Cardiac fibroblast (primary cell): ENCODE data around the gene ABCA9.
"Not testable (repeated sequence)": the region's sequence is repeated elsewhere in the genome, so short reads cannot be mapped to it uniquely, and the experiment has no call there.

Experiments
- DNase-seq, 2 donors: peaks; one replicate each; pipeline versions ENCODE4 v3.0.0 to v3.0.0-alpha.2; 2010; ENCODE audit warnings: low read depth in 2 of 2
- H3K4me3 ChIP-seq, 2 donors: replicated peaks in 1 of 2; 1 replicate in 1 of 2; 2 replicates in 1 of 2; pipeline ENCODE4 v1.5.1; 2011; ENCODE audit warnings: low read depth in 2 of 2, low read length in 2 of 2, mild to moderate bottlenecking in 2 of 2, moderate library complexity in 1 of 2
- TF ChIP-seq, protein P1 (sequence below): IDR thresholded peaks from one replicate; pipeline ENCODE4 v1.5.1; 2011; ENCODE audit warnings: low read depth, mild to moderate bottlenecking, low read length, inconsistent platforms

Gene ABCA9

GRCh38 chr17:68953340-68953997 lies 107.3 kb downstream of the ABCA9 start:
- TF ChIP-seq, protein P1, sequence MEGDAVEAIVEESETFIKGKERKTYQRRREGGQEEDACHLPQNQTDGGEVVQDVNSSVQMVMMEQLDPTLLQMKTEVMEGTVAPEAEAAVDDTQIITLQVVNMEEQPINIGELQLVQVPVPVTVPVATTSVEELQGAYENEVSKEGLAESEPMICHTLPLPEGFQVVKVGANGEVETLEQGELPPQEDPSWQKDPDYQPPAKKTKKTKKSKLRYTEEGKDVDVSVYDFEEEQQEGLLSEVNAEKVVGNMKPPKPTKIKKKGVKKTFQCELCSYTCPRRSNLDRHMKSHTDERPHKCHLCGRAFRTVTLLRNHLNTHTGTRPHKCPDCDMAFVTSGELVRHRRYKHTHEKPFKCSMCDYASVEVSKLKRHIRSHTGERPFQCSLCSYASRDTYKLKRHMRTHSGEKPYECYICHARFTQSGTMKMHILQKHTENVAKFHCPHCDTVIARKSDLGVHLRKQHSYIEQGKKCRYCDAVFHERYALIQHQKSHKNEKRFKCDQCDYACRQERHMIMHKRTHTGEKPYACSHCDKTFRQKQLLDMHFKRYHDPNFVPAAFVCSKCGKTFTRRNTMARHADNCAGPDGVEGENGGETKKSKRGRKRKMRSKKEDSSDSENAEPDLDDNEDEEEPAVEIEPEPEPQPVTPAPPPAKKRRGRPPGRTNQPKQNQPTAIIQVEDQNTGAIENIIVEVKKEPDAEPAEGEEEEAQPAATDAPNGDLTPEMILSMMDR: no peak
- peak overlapping the region; percentile 11 to 41 for H3K4me3 ChIP-seq
- peak in 1 of 2 donors; percentile 24 for DNase-seq

DNA sequence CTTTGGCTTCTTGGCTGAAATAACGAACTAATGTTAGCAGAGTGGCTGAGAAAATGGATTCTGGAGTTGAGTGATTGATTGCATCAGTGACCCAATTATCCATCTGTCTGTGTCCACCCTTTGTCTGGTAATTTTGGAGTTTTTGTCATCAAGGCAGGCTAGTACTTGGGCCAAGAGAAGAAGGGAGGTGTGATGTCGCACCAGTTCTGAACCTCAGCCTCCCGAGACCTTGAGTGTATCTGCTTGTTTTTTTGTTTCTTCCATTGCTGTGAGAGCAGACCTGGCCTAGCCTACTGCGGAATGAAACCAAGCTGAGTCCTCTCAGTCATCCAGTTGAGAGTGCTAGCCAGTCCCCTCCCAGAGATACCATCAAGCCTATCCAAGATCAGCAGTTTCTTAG lies 110.0 kb downstream of the ABCA9 start:
- TF ChIP-seq, protein P1: no peak
- no peak overlapping the region for H3K4me3 ChIP-seq
- DNase-seq: no peak

- not testable (repeated sequence) for DNase-seq, H3K4me3 ChIP-seq
Observed at GRCh38 chr17:68947868-68948267, 112.9 kb downstream of the ABCA9 start.

GRCh38 chr17:68944435-68945035 lies 116.2 kb downstream of the ABCA9 start:
- H3K4me3 ChIP-seq: no peak overlapping the region
- DNase-seq: no peak
- TF ChIP-seq, protein P1: no peak

- not testable (repeated sequence) for DNase-seq, H3K4me3 ChIP-seq
Observed at GRCh38 chr17:68943812-68944182, 116.9 kb downstream of the ABCA9 start.

- no peak for DNase-seq
- TF ChIP-seq, protein P1: no peak
- no peak overlapping the region for H3K4me3 ChIP-seq
Observed at GRCh38 chr17:68943123-68943811, 117.5 kb downstream of the ABCA9 start.

GRCh38 chr17:68942389-68942788 lies 118.3 kb downstream of the ABCA9 start:
- no peak for DNase-seq
- TF ChIP-seq, protein P1: no peak
- no peak overlapping the region for H3K4me3 ChIP-seq

- H3K4me3 ChIP-seq: no peak overlapping the region
- TF ChIP-seq, protein P1: no peak
- DNase-seq: peak in 1 of 2 donors; percentile 20
Observed at GRCh38 chr17:68941761-68942160, 119.0 kb downstream of the ABCA9 start.
